ENCODE results near the gene GUK1.
"Not testable (repeated sequence)": the region's sequence is repeated elsewhere in the genome, so short reads cannot be mapped to it uniquely, and the experiment has no call there.

GUK1 gene

GRCh38 chr1:228104526-228105269 lies 35.4 kb upstream of the GUK1 start:
- DNase-seq (ENCODE audit: low read depth, low spot score), result no peak

GRCh38 chr1:228105270-228105995 lies 34.6 kb upstream of the GUK1 start:
- DNase-seq (ENCODE audit: low read depth, low spot score), result no peak

- no peak for DNase-seq (ENCODE audit: low read depth, low spot score)
Measured at GRCh38 chr1:228105996-228106799, 33.9 kb upstream of the GUK1 start.

GRCh38 chr1:228106800-228107054 lies 33.4 kb upstream of the GUK1 start:
- DNase-seq (ENCODE audit: low read depth, low spot score), result no peak

- DNase-seq (ENCODE audit: low read depth, low spot score), result no peak
Measured at GRCh38 chr1:228107636-228108035, 32.4 kb upstream of the GUK1 start.

- DNase-seq (ENCODE audit: low read depth, low spot score), result no peak
Measured at GRCh38 chr1:228108055-228108690, 31.9 kb upstream of the GUK1 start.

- no peak for DNase-seq (ENCODE audit: low read depth, low spot score)
Measured at GRCh38 chr1:228108742-228109072, 31.4 kb upstream of the GUK1 start.

- peak; percentile 56 for DNase-seq (ENCODE audit: low read depth, low spot score)
Measured at GRCh38 chr1:228109073-228109961, 30.8 kb upstream of the GUK1 start, which contains the start of gene MRPL55. Gene MRPL55, minus strand, starts transcription at chr1:228109299. Its CDS starts 1,039 bp downstream, at chr1:228108260.

GRCh38 chr1:228109962-228110488 lies 30.1 kb upstream of the GUK1 start:
- DNase-seq (ENCODE audit: low read depth, low spot score), result no peak

GRCh38 chr1:228110556-228110955 lies 29.5 kb upstream of the GUK1 start:
- DNase-seq (ENCODE audit: low read depth, low spot score), result no peak

GRCh38 chr1:228111315-228111714 lies 28.8 kb upstream of the GUK1 start:
- DNase-seq (ENCODE audit: low read depth, low spot score), result not testable (repeated sequence)

GRCh38 chr1:228112167-228112566 lies 27.9 kb upstream of the GUK1 start:
- DNase-seq (ENCODE audit: low read depth, low spot score), result no peak

- DNase-seq (ENCODE audit: low read depth, low spot score), result no peak
Measured at GRCh38 chr1:228112617-228113016, 27.5 kb upstream of the GUK1 start.

GRCh38 chr1:228114827-228115226 lies 25.3 kb upstream of the GUK1 start:
- DNase-seq (ENCODE audit: low read depth, low spot score), result no peak

GRCh38 chr1:228117335-228117734 lies 22.7 kb upstream of the GUK1 start:
- no peak for DNase-seq (ENCODE audit: low read depth, low spot score)

- no peak for DNase-seq (ENCODE audit: low read depth, low spot score)
Measured at GRCh38 chr1:228118040-228118439, 22.0 kb upstream of the GUK1 start.

GRCh38 chr1:228120351-228120750 lies 19.7 kb upstream of the GUK1 start:
- DNase-seq (ENCODE audit: low read depth, low spot score), result no peak

GRCh38 chr1:228120857-228121489 lies 19.1 kb upstream of the GUK1 start:
- no peak for DNase-seq (ENCODE audit: low read depth, low spot score)

GRCh38 chr1:228122921-228123441 lies 17.1 kb upstream of the GUK1 start:
- DNase-seq (ENCODE audit: low read depth, low spot score), result no peak

GRCh38 chr1:228123505-228123904 lies 16.6 kb upstream of the GUK1 start:
- DNase-seq (ENCODE audit: low read depth, low spot score), result no peak
